Measurements from ENCODE around the gene TMC2.
"Not testable (repeated sequence)": the region's sequence is repeated elsewhere in the genome, so short reads cannot be mapped to it uniquely, and the experiment has no call there.

The TMC2 gene

GRCh38 chr20:2520617-2521016 is 15.8 kb upstream of the TMC2 start:
- peak overlapping the region in 1 of 2 donors; percentile 45 for H3K27ac Mint-ChIP-seq
- no peaks in the 10 kb centered on the region for H3K9me3 Mint-ChIP-seq
- no peak overlapping the region for H3K4me3 Mint-ChIP-seq
- DNase-seq (no peak), ATAC-seq (no peak)
- H3K27me3 Mint-ChIP-seq: peaks cover 12% of the 10 kb centered on the region
- peaks cover 25% of the 10 kb centered on the region for H3K4me1 Mint-ChIP-seq

GRCh38 chr20:2521369-2522305 is 14.7 kb upstream of the TMC2 start:
- no peak overlapping the region for H3K27ac Mint-ChIP-seq
- H3K4me1 Mint-ChIP-seq: peaks cover 26% of the 10 kb centered on the region
- no peaks in the 10 kb centered on the region for H3K9me3 Mint-ChIP-seq
- DNase-seq: peak; percentile 44 to 46
- peaks cover 12% of the 10 kb centered on the region for H3K27me3 Mint-ChIP-seq
- ATAC-seq: no peak
- no peak overlapping the region for H3K4me3 Mint-ChIP-seq

- not testable (repeated sequence) for DNase-seq, H3K9me3 Mint-ChIP-seq, H3K4me3 Mint-ChIP-seq, H3K27ac Mint-ChIP-seq, ATAC-seq
- Mint-ChIP-seq H3K27me3 (peaks cover 12% of the 10 kb centered on the region), H3K4me1 (peaks cover 26% of the 10 kb centered on the region)
Observed at GRCh38 chr20:2522826-2523429, 13.4 kb upstream of the TMC2 start.

- peaks cover 12% of the 10 kb centered on the region for H3K27me3 Mint-ChIP-seq
- peak; percentile 80 for ATAC-seq
- peaks cover 26% of the 10 kb centered on the region for H3K4me1 Mint-ChIP-seq
- no peaks in the 10 kb centered on the region for H3K9me3 Mint-ChIP-seq
- peak overlapping the region; percentile 37 to 97 for H3K27ac Mint-ChIP-seq
- peak; percentile 92 to 93 for DNase-seq
- H3K4me3 Mint-ChIP-seq: peak overlapping the region; percentile 92 to 97
Observed at GRCh38 chr20:2523919-2524708, 12.3 kb upstream of the TMC2 start.

- peaks cover 12% of the 10 kb centered on the region for H3K27me3 Mint-ChIP-seq
- peak; percentile 61 for ATAC-seq
- no peaks in the 10 kb centered on the region for H3K9me3 Mint-ChIP-seq
- peaks cover 31% of the 10 kb centered on the region for H3K4me1 Mint-ChIP-seq
- peak overlapping the region; percentile 95 to 97 for H3K27ac Mint-ChIP-seq
- H3K4me3 Mint-ChIP-seq: peak overlapping the region; percentile 92 to 97
- peak; percentile 55 to 60 for DNase-seq
Observed at GRCh38 chr20:2524709-2525506, 11.5 kb upstream of the TMC2 start.

- not testable (repeated sequence) for H3K27me3 Mint-ChIP-seq, DNase-seq, ATAC-seq, H3K27ac Mint-ChIP-seq, H3K9me3 Mint-ChIP-seq, H3K4me3 Mint-ChIP-seq
- peaks cover 33% of the 10 kb centered on the region for H3K4me1 Mint-ChIP-seq
Observed at GRCh38 chr20:2526218-2526583, 10.2 kb upstream of the TMC2 start.

- Mint-ChIP-seq H3K27ac (no peak overlapping the region), H3K4me1 (peaks cover 26% of the 10 kb centered on the region), H3K9me3 (no peaks in the 10 kb centered on the region), H3K4me3 (no peak overlapping the region), H3K27me3 (peaks cover 3% of the 10 kb centered on the region)
- no peak for ATAC-seq
- DNase-seq: no peak
Observed at GRCh38 chr20:2527762-2528161, 8.6 kb upstream of the TMC2 start.

- Mint-ChIP-seq H3K27ac (no peak overlapping the region), H3K27me3 (peaks cover 13% of the 10 kb centered on the region), H3K4me3 (no peak overlapping the region), H3K4me1 (peaks cover 26% of the 10 kb centered on the region), H3K9me3 (no peaks in the 10 kb centered on the region)
- no peak for DNase-seq
- ATAC-seq: no peak
Observed at GRCh38 chr20:2528671-2529271, 7.6 kb upstream of the TMC2 start.

GRCh38 chr20:2533118-2533517 is 3.3 kb upstream of the TMC2 start:
- no peak for ATAC-seq
- Mint-ChIP-seq H3K9me3 (no peaks in the 10 kb centered on the region), H3K4me1 (peaks cover 10% of the 10 kb centered on the region), H3K4me3 (no peak overlapping the region), H3K27me3 (peaks cover 32% of the 10 kb centered on the region), H3K27ac (no peak overlapping the region)
- DNase-seq: no peak

GRCh38 chr20:2535711-2536559 is 438 bp upstream of the TMC2 start:
- H3K4me1 Mint-ChIP-seq: no peaks in the 10 kb centered on the region
- H3K4me3 Mint-ChIP-seq: no peak overlapping the region
- H3K27ac Mint-ChIP-seq: no peak overlapping the region
- ATAC-seq (no peak), DNase-seq (no peak)
- H3K9me3 Mint-ChIP-seq: no peaks in the 10 kb centered on the region
- H3K27me3 Mint-ChIP-seq: peaks cover 50% of the 10 kb centered on the region

- H3K9me3 Mint-ChIP-seq: no peaks in the 10 kb centered on the region
- DNase-seq: no peak
- no peak overlapping the region for H3K4me3 Mint-ChIP-seq
- peak overlapping the region in 1 of 2 donors; percentile 21 for H3K27ac Mint-ChIP-seq
- ATAC-seq: no peak
- no peaks in the 10 kb centered on the region for H3K4me1 Mint-ChIP-seq
- peaks cover 54% of the 10 kb centered on the region for H3K27me3 Mint-ChIP-seq
Observed at GRCh38 chr20:2537101-2537500, 728 bp downstream of the TMC2 start.

- Mint-ChIP-seq H3K27me3 (peaks cover 46% of the 10 kb centered on the region), H3K27ac (no peak overlapping the region)
Observed at GRCh38 chr20:2538356-2538755, 2.0 kb downstream of the TMC2 start.

GRCh38 chr20:2538931-2539720 is 2.8 kb downstream of the TMC2 start:
- no peaks in the 10 kb centered on the region for H3K9me3 Mint-ChIP-seq
- no peak for DNase-seq
- no peak for ATAC-seq
- no peaks in the 10 kb centered on the region for H3K4me1 Mint-ChIP-seq
- H3K27me3 Mint-ChIP-seq: peaks cover 38% of the 10 kb centered on the region
- H3K27ac Mint-ChIP-seq: no peak overlapping the region
- H3K4me3 Mint-ChIP-seq: no peak overlapping the region

More at GRCh38 chr20:2538356-2538755, 2.0 kb downstream of the TMC2 start:
- ATAC-seq: no peak
- H3K9me3 Mint-ChIP-seq: no peaks in the 10 kb centered on the region
- H3K4me1 Mint-ChIP-seq: no peaks in the 10 kb centered on the region
- H3K4me3 Mint-ChIP-seq: no peak overlapping the region
- DNase-seq: no peak
